ENCODE data around the gene CAPRIN1.

CAPRIN1 gene

DNA sequence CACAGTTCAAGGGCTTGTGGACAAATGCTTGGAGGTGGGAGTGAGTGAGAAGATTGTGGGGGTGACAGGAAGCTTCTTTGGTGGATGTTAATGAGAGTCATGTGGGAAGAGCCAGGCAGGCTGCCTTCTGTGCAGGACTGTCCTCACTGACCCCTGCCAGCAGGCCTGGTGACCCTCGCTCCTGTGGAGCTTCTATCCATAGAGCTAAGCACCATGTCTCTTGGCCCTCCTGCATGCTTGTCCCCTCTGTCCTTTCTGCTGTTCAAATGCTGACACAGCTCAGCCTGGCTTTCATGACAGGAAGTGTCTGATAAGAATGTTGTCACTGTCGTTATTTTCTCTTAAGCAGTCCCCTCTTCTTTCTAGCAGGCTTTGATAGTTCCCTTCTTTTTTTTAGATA, 91.5 kb downstream of the CAPRIN1 start:
- DNase-seq (ENCODE audit: low spot score), result no peak

DNA sequence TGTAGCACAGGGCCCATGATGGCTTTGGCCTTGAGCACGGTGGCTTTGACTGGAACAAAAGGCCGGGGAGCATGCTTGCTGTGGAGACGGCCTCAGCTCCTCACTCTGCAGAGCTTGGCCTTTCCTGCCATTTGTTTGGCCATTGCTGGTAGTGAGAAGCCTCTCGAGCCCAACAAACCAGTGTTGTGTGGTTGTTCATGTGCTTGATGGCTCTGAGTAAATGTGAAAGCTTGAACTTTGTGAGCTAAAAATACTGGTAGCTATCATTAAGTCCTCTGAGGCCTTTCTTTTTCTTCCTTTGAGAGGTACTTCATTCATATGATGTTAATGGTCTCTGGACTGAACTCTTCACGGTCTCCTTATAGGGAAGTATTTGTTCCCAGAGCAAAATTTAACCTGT, 93.5 kb downstream of the CAPRIN1 start:
- no peak for DNase-seq (ENCODE audit: low spot score)

- DNase-seq (ENCODE audit: low spot score), result no peak
These were observed 94.4 kb downstream of the CAPRIN1 start for GRCh38 chr11:34145847-34146381.

DNA sequence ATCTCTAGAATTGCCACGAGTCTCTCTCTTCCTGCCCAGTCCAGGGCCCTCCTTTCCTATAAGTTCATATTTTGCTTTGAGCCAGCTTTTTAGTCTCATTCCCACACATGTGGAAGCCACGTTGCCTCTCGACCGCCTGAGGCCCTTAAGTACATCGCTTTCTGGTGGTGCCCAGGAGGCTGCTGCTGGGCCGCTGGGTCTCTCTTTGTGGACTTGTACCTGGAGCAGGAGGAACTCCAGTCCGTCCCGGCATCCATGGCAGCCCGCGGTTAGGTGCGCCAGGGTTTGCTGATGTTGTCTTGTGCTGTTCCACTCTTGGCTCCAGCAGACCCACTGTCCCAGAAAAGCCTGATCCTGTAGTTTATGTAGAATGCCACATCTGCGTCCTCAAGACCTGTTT, 94.9 kb downstream of the CAPRIN1 start:
- no peak for DNase-seq (ENCODE audit: low spot score)

- DNase-seq (ENCODE audit: low spot score), result no peak
These were observed 95.3 kb downstream of the CAPRIN1 start for GRCh38 chr11:34146866-34147265.

GRCh38 chr11:34147581-34147980, 96.0 kb downstream of the CAPRIN1 start:
- DNase-seq (ENCODE audit: low spot score), result no peak

GRCh38 chr11:34148504-34149165, 97.1 kb downstream of the CAPRIN1 start:
- DNase-seq (ENCODE audit: low spot score), result no peak

DNA sequence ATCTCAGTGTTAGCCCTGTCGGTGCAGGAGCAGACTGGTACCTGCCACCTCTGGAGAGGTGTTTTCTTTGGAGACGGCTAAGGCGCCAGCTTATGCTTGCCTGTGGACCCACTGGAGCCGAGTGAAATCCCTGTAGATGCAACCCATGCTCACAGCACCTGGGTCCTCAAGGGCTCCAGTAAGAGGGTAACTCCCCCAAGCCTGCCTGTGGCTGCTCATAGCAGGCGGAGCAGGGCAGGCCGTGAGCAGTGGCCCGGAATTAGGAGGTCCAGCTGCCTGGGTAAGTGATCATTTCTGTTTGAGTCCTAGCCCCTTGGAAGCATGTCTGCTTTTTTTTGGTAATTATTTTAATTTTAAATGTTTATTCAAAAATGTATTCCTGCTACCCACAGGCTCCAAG, 97.7 kb downstream of the CAPRIN1 start:
- DNase-seq (ENCODE audit: low spot score), result no peak

DNA sequence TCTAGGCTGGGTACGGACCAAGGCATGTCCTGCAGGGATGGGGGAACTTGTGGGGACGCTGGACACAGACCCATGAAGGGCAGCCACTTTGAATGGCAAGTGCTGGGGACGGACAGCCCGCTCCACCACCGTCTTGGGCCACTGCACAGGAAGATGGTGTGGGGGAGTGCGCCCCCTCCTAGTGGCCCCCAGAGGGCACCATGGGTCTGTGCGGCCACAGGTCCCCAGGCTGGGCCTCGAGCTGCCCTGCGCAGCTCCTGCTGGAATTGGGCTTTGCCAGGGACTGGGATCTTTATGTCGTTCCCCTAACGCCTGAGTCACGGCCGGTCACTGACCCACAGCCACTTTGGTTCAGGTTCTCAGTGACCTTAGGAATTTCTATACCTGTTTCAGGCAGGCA, 98.3 kb downstream of the CAPRIN1 start:
- no peak for DNase-seq (ENCODE audit: low spot score)

DNA sequence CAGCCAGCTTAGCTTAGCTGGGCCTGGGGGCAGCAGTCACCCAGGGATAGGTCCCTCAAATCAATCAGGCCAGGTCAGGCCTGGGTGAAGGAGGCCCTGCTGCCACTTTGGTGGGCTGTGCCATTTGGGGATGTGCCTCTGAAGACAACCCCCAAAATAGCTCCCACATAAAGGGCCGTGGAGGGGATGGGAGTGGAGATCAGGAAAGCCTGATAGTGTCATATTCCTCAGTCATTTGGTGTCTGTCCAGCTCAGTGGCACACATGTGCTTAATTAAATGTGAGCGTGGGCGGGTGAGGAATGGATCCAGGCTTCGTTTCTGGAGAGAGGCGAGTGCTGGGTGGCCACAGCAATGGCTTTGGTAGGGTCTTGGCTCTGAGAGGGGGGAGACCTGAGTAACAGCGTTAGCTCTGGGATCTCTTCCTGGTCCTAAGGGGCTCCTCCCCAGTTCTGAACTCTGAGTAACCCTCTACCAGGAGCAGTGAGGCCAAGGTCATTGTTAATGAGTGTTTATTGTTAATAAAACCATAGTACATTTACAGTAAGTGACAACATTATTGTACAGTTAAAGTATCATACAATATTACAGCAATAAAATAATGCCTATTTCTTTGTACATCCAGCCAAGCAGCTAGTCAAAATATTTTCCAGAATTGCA, 99.1 kb downstream of the CAPRIN1 start:
- no peak for DNase-seq (ENCODE audit: low spot score)
